GM18511 (cell line): ENCODE measurements around the gene NAT10.
"Not testable (repeated sequence)": the region's sequence is repeated elsewhere in the genome, so short reads cannot be mapped to it uniquely, and the experiment has no call there.

Source experiments
- ATAC-seq: cut with Tn5 transposase; IDR thresholded peaks from one replicate; pipeline ENCODE4 v1.9.1; 2021; ENCODE audit warnings: mild to moderate bottlenecking, moderate library complexity; ENCODE audit not compliant: unreplicated experiment

NAT10 gene

DNA sequence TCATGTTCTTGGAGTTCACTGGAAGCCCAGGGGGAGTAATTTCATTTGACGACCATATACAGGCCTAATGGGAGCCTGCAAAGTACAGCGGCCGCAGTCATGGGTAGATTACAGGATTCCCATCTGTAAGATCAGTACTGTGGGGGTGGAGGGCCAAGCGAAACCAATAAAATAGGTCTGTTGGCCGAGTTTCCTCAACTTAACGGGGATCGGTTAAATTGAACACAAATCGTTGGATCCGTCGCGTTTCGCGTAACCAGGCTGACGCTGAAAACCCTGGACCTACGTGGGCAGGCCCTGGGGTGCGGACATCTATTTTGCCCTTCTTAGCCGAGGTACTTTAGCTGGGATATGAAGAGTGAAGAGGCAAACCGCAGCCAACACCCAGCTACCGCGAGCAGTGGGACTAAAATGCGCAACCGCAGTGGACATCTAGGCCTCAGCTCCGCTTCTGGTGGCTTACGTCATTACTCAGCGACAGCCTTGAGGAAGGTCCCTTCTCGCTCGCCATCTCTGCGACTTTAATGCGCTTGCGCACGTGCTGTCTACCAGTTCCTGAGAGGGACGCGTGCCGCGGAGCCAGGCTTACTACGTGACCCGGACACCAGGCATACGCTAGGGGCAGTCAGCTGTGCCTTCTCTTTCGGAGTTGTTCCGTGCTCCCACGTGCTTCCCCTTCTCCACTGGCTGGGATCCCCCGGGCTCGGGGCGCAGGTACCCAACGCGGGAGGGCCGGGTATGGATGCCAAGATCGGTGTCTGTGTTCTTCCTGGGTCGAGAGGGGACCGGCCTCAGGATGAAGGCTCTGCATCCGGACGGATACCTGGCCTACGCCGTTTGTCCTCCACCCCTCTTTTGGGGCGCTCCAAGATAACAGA lies at the start of gene NAT10:
NAT10 (plus strand) TSS at position 551 of the 878 bp plus-strand sequence. CDS start 2,597 bp downstream, outside the sequence.
- peak; percentile 95 for ATAC-seq

DNA sequence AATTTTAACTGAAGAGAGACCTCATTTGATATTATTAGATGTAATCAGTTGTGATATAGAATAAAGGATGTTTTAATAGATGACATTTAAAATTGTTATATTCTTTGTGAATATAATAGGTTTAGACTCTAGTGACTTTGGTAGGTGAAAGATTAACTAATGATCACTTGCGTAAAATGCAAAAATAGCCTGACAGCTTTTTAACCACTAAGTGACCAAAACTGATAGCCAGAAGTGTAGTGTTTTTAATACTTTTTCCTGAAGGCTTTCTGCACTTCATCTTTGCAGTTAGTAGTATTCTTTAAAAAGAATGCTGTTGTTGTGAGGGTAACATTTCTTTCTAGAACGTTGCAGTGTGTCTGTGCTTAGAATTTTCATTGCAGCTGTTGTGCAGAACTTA lies 48.8 kb upstream of the NAT10 start:
- ATAC-seq, result no peak

DNA sequence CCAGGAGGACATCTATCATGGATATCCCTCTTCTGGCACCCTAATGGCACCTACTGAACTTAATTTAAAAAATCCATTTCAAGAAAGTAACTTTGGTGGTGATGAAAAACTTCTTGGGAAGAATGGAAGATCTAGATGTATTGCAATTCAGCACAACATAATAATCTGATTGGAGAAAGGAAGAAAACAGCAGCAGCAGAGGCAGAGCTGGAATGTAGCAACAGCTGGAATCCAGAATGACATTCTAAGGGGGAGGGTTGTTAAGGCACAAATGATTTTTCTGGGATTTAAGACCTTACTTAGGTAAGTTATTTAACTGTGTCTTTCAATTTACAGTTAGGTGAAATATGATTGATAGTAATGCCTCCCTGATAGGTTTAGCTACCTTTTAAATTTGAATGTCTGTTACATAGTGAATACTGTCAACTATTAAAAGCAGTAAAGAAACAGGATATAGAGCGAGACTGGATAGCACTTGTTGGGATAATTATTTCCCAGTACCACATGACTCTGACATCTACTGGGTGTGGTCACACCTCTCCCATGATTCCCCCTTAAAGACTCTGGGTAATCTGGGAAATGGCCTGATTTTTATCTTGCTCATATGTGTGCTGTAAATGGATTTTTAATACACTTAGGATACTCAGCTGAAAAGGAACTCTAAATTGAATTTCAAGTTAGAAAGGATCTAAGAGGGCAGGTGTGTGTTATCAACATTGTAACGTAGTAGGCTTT lies 42.2 kb upstream of the NAT10 start:
- no peak for ATAC-seq

DNA sequence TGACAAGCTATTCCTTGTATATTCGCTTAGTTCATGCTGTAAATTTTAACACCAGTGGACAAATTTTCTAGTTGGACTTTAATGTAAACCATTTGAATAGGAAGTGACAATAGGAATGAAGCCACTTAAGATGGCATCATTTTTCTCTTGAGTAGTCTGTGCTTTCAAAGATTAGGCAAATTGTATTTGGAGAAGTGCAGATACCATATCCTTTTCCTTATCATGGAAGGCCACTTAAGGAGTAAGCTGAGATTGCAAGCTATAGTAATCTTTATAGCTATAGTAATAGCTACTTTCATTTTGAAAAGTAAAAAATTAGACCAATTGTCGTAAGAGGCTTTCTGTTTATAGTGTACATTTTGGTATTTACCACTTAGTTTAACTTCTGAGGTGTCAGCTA lies 41.1 kb upstream of the NAT10 start:
- ATAC-seq, result no peak

DNA sequence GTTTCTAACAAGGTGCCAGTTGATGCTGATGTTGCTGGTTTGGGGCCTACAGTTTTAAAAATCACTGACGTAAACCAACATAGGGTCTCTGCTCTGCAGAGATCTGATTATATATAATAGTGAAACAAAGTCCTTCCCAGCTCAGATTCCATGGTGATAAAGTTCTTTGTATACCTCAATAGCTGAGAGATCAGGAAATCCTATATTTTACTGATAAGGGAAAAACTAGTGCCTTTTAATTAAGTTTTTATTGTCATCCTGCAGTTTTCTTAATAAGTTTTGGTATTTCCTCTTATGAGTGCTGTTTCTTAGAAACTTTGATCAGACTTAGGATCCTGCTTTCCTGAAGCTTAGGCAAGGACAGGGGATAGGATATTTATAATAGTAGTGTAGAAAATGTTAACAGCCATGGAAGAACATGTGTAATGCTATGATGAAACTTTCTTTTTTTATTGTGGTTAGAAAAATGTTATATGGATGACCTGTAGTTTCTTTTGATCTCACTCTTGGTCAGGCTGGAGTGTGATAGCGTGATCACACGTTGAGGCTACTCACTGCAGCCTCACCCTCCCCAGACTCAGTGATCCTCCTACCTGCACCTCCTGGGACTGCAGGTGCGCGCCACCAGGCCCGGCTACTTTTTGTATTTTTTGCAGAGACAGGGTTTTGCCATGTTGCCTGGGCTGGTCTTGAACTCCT lies 39.8 kb upstream of the NAT10 start:
- no peak for ATAC-seq

DNA sequence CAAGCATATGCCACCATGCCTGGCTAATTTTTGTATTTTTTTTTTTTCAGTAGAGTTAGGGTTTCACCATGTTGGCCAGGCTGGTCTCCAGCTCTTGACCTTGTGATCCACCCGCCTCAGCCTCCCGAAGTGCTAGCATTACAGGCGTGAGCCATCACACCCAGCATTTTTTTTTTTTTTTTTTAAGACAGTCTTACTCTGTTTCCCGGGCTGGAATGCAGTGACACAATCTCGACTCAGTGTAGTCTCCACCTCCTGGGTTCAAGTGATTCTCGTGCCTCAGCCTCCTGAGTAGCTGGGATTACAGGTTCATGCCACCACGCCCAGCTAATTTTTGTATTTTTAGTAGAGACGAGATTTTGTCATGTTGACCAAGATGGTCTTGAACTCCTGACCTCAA lies 38.7 kb upstream of the NAT10 start:
- ATAC-seq, result not testable (repeated sequence)

DNA sequence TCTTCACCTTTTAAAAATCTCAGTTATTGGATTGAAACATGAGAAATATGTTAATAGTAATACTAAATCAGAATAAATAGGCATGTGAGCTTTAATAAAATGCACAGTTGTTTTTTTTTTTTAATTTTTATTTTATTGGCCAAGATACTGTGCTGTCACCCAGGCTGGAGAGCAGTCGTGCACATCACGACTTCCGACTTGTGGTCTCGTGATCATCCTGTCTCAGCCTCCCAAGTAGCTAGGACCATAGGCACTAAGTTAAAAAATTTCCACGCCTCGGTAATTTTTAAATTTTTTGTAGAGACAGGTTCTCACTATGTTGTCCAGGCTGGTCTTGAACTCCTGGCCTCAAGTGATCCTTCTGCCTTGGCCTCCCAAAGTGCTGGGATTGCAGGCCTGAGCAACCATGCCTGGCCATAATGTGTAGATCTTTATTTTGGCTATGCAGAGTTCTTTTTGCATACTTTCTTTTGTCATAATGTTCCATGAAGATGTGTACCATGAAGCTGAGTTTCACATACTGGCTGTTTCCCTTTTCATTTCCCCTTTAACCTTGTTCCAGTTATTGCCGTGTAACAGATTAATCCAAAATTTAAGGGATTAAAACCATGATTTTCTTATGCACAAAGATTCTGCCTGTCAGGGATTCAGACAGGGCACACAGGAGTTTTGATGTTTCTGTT lies 37.9 kb upstream of the NAT10 start:
- ATAC-seq, result no peak

DNA sequence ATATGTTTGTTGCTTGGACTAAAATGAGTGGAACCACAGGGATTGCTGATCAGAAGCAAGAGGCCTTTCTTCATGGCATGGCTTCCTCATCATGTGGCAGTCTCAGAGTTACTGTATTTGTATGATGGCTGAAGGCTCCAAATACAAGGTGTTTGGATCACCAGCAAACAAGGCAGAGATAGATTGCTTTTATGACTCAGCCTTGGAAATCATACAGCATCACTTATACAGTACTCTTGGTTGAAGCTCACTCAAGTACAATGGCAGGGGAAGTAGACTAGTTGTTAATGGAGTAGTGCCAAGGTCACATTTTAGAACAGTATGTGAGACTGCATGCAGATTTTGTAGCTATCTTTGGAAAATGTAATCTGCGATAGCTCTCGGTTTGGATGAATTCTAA lies 37.3 kb upstream of the NAT10 start:
- no peak for ATAC-seq

DNA sequence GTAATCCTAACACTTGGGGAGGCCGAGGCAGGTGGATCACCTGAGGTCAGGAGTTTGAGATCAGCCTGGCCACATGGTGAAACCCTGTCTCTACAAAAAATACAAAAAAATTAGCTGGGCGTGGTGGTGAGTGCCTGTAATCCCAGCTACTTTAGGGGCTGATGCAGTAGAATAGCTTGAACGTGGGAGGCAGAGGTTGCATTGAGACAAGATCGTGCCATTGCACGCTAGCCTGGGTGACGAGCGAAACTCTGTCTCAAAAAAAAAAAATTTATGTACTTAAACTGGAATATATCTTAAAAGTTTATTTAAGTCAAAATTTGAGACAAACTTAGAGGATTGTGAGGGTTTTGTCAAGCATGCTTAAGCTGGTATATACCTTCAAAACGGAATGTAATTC lies 34.1 kb upstream of the NAT10 start:
- ATAC-seq, result not testable (repeated sequence)

DNA sequence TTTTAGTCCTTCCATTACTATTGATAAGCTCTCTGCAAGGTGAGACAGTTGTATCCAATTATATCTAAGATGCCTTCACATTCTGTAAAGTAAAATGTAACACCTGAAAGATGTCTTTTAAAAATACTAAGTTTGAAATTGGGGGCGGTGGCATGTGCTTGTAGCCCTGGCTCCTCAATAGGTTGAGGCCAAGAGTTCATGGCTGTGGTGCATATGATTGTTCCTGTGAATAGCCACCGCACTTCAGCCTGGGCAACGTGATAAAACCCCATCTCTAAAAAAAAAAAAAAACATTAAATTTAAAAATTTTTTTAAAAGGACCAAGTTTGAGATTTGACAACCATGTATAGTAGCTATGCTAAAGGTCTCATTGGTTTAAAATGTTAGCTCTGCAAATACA lies 33.4 kb upstream of the NAT10 start:
- no peak for ATAC-seq

DNA sequence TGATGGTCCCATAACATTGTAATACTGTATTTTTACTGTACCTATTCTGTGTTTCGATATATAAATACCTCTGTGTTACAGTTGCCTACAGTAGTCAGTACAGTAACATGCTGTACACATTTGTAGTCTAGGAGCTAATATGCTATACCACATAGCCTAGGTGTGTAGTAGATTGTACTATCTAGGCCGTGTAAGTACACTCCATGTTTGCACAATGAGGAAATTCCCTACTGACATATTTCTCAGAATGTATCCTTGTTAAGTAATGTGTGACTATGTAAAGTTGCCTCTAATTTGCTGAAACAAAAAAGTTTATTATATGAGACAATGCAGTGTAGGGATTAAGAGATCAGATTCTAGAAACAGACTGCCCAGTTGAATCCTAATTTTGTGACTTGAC lies 32.6 kb upstream of the NAT10 start:
- no peak for ATAC-seq

DNA sequence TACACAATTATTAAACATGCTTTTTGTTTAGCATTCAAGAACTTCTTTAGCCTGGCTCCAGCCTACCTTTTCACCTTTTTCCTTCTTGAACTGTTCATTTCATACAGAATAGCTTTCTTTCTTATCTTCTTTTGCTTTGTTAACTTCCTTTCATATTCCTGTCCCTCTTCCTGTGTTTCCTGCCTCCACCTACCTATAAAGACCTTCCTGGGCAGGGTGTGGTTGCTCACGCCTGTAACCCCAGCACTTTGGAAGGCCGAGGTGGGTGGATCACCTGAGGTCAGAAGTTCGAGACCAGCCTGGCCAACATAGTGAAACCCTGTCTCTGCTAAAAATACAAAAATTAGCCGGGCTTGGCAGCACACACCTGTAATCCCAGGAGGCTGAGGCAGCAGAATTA lies 31.0 kb upstream of the NAT10 start:
- no peak for ATAC-seq

DNA sequence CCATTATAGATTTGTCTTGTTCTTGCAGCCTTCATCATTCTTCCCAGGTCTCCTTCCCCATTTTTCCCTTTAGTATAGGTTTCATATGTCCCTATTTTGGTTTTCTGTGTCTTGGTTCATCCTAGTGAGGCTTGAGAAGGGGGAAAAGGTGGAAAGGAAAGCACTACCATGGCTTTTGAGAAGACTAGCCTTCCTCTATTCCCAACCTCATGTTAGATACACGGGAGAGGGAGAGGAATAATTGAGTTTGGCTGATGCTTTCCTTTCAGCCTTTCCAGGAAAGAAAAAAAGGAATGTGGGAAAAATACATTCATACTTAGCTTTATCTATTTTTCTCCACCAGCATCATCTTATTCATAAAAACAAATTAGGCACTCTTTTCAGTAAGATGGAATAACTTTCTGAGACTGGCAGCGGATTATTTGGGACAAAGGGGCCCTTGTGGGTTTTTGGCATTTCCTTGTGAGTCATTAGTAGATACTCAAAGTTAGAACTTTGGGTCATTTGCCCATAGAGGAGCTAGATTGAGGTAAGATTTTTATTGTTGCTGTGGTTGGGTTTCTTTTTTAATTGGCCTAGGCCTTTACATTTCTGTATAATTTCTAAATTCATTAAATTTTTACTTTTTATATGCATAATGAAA lies 30.1 kb upstream of the NAT10 start:
- ATAC-seq, result no peak

DNA sequence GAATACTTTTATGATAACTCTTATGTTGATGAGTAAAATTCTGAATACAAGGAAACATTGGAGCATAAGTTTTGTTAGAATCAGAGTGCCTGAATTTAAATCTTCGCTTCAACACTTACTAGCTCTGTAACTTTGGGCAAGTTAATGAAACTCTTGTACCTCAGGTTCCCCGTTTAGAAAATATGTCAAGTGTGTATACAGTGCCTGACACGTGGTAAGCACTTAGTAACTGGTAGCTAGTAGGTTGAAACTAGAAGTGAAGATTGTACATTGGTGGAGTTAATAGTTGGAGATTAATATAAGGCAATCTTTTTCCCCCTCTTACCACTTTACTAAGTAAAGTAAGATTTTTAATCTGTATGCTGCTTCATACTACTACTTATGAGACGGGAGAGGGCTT lies 24.8 kb upstream of the NAT10 start:
- no peak for ATAC-seq

DNA sequence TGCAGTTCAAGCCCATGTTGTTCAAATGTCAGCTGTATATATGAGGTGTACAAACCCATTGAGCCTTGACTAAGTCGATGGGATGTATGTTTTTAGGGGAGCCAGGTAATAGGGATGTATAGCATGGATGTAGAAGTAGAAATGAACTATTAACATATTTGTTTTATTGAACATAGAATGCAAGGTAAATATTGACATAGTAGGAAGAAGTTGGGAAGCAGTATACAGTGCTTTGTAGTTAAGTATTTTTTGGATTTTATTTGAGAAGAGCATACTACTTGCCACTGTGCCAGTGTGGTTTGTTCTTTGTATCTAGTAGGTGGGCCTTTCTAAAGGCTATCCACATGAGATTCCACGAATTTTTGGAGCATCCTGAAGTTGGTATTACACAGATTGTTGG lies 20.8 kb upstream of the NAT10 start:
- no peak for ATAC-seq

DNA sequence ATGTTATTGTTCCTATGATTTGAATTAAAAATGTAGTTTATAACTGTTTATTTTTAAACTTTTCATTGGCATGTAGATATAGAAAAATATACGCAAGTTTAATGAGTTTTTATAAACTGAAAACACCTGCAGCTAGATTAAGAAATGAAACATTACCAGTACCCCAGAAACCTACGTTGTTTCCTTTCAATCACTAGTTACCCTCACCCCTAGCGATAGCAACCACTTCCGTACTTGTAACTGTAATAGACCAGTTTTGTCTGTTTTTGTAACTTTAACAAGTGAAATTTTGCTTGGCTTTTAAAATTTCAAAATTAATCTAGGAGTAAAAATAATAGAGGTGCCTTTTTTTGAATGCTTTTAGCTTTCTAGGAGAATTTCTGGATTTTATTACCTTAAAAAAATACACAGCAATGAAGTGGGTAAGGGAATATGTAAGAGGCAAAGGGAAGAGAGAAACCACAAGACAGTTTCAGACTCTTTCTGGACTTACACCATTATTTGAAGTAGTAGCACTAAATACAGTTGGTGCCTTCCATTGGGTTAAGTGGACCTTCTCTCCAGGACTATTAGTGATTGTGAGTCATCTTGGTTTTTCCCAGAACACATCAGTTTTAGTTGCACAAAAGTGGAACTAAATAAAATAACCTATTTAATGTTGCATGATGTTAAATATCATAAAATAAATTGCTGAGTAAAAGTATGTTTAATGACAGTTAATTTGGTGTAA lies 18.7 kb upstream of the NAT10 start:
- ATAC-seq, result peak; percentile 89

DNA sequence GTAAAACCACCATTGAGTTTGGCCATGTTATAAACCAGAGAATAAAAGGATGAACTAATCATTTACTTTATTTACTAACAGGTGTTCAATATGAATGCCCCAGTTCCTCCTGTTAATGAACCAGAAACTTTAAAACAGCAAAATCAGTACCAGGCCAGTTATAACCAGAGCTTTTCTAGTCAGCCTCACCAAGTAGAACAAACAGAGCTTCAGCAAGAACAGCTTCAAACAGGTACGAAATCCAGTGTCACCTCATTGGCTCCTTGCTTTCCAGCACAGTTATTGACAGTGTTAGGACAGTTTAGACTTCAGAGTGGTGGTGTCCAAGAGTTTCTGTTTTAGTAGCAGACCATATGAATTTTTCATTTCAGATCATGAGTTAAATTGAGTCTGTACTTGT lies 13.6 kb upstream of the NAT10 start:
- no peak for ATAC-seq

DNA sequence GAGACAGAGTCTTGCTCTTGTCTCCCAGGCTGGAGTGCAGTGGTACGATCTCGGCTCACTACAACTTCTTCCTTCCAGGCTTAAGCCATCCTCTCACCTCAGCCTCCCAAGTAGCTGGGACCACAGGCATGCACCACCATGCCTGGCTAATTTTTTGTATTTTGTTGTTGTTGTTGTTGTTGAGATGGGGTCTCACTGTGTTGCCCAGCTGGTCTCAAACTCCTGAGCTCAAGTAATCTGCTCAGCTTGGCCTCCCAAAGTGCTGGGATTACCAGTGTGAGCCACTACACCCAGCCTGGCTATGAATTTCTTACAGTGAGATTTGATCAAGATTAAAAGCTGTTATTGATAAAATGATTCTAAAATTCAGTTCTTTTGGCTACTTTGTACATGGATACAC lies 10.5 kb upstream of the NAT10 start:
- not testable (repeated sequence) for ATAC-seq

DNA sequence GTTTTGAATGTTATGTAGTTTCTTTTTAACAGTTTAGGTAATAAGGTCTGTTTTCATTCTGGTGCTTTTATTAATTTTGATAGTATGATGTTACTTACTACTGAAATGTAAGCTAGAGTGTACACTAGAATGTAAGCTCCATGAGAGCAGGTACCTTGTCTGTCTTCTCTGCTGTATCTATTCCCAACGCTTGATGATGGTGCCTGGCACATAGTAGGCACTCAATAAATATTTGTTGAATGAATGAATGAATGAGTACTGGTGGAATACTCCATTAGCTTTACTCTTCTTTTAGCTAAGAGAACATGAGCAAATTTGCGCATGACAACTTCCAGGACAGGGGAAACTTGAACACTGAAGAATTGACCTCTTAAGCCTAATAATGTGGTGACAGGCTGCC lies 6.6 kb upstream of the NAT10 start:
- no peak for ATAC-seq

DNA sequence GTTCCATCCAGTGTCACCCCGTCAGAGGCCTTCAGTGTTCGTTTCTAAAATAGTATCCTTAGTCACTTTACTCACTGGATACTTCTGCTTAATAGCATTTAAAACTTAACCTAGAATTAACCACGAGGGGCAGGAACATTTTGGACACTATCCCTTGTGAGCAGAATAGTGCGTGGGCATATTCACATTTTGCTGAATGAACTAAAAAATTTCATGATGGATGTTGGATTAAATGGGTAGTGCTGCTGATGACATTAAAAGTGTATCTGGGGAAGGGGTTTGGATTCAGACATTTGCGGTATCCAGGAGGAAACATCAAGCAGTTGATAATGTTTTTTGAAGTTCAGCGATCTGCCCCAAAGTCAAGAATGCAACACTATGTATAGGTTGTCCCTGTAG lies 750 bp upstream of the NAT10 start:
- no peak for ATAC-seq
